ENCODE results near the gene NCAM2.

Gene NCAM2

GRCh38 chr21:21097466-21097865, 99.3 kb downstream of the NCAM2 start:
- DNase-seq (ENCODE audit: low read depth in 1 of 2, low spot score in 1 of 2), result no peak
- Histone ChIP-seq H3K4me3 (replicated peaks; ENCODE audit: insufficient read depth, low read length) (no peak overlapping the region), H3K27ac (replicated peaks) (no peak overlapping the region), H3K27me3 (ENCODE audit: insufficient read depth, poor library complexity, severe bottlenecking) (no peaks in the 10 kb centered on the region)
- TF ChIP-seq SPI1 (IDR thresholded peaks at IDR 0.05; ENCODE audit: borderline replicate concordance, low read depth) (no peak), GABPA (IDR thresholded peaks at IDR 0.05; ENCODE audit: low read depth) (no peak), CTCF (IDR thresholded peaks at IDR 0.05; ENCODE audit: insufficient read depth, low read length) (no peak), REST (IDR thresholded peaks at IDR 0.05; ENCODE audit: insufficient replicate concordance, low read depth) (no peak), POLR2AphosphoS5 (IDR thresholded peaks at IDR 0.05; ENCODE audit: low read depth) (no peak)

DNA sequence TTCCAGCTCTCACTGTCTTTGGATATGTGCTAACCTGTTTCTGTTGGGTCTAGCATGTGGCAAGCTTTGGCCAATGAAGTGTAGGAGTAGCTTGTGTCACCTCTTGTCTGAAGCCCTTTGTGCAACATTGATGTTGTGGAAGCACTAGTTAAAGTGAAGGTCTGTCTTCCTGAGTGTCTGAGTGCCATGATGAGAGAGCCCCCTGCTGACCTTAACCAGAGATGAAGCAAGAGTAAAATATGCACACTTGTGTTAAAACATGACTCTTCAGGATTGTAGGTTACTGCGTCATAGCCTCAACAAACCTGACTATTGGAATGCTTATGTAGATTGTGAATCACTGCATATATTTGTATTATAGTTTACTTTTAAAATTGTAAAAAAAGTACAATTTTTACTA, 103.7 kb downstream of the NCAM2 start:
- DNase-seq (ENCODE audit: low read depth in 1 of 2, low spot score in 1 of 2), result peak; percentile 77 to 86
- TF ChIP-seq CTCF (IDR thresholded peaks at IDR 0.05; ENCODE audit: insufficient read depth, low read length) (peak; percentile 53), GABPA (IDR thresholded peaks at IDR 0.05; ENCODE audit: low read depth) (no peak), REST (IDR thresholded peaks at IDR 0.05; ENCODE audit: insufficient replicate concordance, low read depth) (no peak), SPI1 (IDR thresholded peaks at IDR 0.05; ENCODE audit: borderline replicate concordance, low read depth) (no peak), POLR2AphosphoS5 (IDR thresholded peaks at IDR 0.05; ENCODE audit: low read depth) (no peak)

GRCh38 chr21:21102896-21103295, 104.7 kb downstream of the NCAM2 start:
- no peak for DNase-seq (ENCODE audit: low read depth in 1 of 2, low spot score in 1 of 2)
- no peaks in the 10 kb centered on the region for H3K27me3 ChIP-seq (ENCODE audit: insufficient read depth, poor library complexity, severe bottlenecking)
- H3K4me3 ChIP-seq (replicated peaks; ENCODE audit: insufficient read depth, low read length), result no peak overlapping the region
- no peak overlapping the region for H3K27ac ChIP-seq (replicated peaks)
- TF ChIP-seq REST (IDR thresholded peaks at IDR 0.05; ENCODE audit: insufficient replicate concordance, low read depth), result no peak
- TF ChIP-seq POLR2AphosphoS5 (IDR thresholded peaks at IDR 0.05; ENCODE audit: low read depth), result no peak
- TF ChIP-seq SPI1 (IDR thresholded peaks at IDR 0.05; ENCODE audit: borderline replicate concordance, low read depth), result no peak
- TF ChIP-seq GABPA (IDR thresholded peaks at IDR 0.05; ENCODE audit: low read depth), result no peak
- no peak for TF ChIP-seq CTCF (IDR thresholded peaks at IDR 0.05; ENCODE audit: insufficient read depth, low read length)

More for the DNA sequence above, 103.7 kb downstream of the NCAM2 start:
- H3K27me3 ChIP-seq (ENCODE audit: insufficient read depth, poor library complexity, severe bottlenecking), result no peaks in the 10 kb centered on the region
- H3K4me3 ChIP-seq (replicated peaks; ENCODE audit: insufficient read depth, low read length), result no peak overlapping the region
- H3K27ac ChIP-seq (replicated peaks), result peak overlapping the region; percentile 16

Data from HL-60 (cell line).